ENCODE data around the gene KIAA1191.

KIAA1191 gene

DNA sequence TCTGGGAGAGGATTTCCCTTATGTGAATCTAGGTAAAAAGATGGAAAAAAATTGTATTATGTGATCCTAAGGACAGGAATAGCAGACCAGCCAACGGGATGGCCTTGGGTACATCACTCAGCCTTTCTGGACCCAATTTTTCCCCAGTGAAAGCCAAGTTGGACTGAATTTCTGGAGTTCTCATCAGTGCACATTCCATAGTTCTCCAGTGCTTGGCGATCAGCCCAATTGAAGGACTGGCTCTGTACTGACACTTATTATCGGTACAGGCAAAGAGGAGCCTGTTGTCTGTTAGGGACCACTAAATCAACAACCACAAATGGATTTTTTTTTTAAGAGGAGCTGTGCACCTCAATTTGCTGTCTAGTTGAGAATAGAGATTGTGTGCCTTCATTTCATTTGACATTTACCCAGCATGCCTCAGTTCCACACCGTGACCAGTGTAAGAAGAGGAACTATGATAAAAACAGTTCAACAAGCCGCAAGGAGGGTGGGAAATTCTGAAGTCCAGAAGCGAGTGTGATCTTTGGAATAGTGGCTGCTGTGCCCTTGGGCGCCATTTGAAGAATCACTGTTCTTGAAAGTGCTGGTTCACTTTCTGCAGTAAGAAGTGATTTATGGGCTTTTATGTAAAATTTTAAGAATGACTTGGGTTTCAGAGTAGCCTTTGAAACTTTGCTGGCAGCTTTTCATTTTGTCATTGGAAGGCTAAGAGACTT is 11.7 kb upstream of the KIAA1191 start:
- Histone ChIP-seq H3K9ac (ENCODE audit: low read length) (no peak overlapping the region), H3K27ac (ENCODE audit: low read depth, low read length) (no peak overlapping the region), H3K4me1 (ENCODE audit: insufficient read depth, low read length) (peaks cover 9% of the 10 kb centered on the region), H3K27me3 (ENCODE audit: control insufficient read depth in 1 of 2, insufficient read depth in 2 of 2, low read length in 2 of 2) (no peaks in the 10 kb centered on the region), H3K9me3 (ENCODE audit: low read length) (no peaks in the 10 kb centered on the region), H3K4me3 (ENCODE audit: low read depth in 1 of 2, low read length in 2 of 2) (no peak overlapping the region), H3K36me3 (ENCODE audit: insufficient read depth, low read length) (peaks cover 40% of the 10 kb centered on the region)

DNA sequence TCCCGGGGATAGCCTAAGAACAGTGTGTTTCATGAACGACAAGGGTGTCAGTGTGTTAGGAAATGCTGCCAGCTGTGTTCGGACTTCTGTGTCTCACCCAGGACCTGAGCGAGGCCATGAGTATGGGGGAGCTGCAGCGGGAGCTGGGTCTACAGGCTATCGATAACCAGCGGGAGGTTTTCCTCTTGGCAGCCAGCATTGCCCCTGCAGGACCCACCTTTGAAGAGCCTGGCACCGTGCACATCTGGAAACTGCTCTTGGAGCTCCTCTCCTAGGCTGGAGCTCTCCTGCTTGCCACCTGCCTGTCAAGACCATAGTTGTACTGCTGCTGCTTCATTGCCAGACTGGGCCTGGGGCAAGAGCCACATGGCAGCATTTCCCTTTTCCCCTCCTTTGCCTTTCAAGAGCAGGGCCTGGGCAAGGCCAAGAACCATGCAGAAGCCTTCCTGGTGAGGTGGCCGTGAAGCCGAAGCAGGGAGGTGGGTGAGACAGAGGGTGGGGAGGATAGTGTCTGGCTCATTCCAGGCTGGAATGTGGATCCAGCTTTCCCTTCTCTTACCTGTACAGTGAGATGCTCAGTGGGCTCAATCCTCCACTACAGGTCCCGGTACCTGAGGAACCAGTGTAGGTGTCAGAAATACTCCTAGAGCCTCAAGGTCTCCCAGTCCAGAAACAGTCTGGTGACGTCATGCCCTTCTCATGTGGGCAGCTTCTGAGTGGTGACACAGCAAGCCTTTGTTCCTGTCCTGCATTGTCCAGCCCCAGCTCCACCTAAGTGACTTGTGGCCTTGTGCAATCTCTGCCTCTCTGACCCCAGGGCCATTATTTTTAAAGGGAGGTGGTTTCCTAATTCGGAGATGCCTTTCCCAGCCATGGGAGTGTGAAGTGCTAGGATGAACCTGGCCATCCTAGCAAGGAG is 10.3 kb upstream of the KIAA1191 start:
- Histone ChIP-seq H3K27ac (ENCODE audit: low read depth, low read length) (no peak overlapping the region), H3K27me3 (ENCODE audit: control insufficient read depth in 1 of 2, insufficient read depth in 2 of 2, low read length in 2 of 2) (no peaks in the 10 kb centered on the region), H3K9me3 (ENCODE audit: low read length) (no peaks in the 10 kb centered on the region), H3K4me3 (ENCODE audit: low read depth in 1 of 2, low read length in 2 of 2) (no peak overlapping the region), H3K36me3 (ENCODE audit: insufficient read depth, low read length) (peaks cover 50% of the 10 kb centered on the region), H3K9ac (ENCODE audit: low read length) (no peak overlapping the region), H3K4me1 (ENCODE audit: insufficient read depth, low read length) (peaks cover 15% of the 10 kb centered on the region)

DNA sequence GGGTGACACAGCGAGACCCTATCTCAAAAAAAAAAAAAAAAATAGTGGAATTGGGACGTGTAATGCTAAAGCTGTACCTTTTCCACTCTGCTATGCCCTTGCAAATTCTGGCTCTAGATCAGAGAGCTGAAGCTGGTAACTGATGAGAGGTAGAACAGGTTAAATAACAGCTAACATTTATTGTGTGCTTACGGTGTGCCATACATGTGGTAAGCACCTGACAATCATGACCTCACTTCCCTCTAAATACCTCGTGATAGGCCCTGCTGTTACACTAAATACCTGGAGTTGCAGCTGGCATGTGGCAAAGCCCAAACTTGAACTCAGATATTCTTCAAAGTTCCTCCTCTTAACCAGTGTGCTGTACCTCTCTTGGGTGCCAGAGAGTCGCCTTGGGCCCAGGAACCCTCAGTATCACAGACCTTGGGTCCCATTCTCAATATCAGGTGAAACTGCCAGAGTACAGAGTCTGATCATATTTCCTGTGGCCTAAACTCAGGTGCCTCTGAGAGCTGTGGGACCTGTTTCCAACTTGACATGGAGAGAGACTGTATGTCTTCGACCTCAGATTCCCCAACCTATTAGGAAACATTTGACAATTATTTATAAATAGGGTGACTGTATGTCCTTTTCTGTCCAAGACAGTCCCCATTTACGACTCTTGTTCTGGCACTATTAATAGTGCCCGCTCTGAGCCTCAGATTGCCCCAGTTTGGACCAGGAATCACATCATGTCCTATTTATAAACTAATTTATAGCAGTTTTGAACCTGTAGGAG is 8.6 kb upstream of the KIAA1191 start:
- Histone ChIP-seq H3K9ac (ENCODE audit: low read length) (no peak overlapping the region), H3K4me3 (ENCODE audit: low read depth in 1 of 2, low read length in 2 of 2) (no peak overlapping the region), H3K27me3 (ENCODE audit: control insufficient read depth in 1 of 2, insufficient read depth in 2 of 2, low read length in 2 of 2) (no peaks in the 10 kb centered on the region), H3K36me3 (ENCODE audit: insufficient read depth, low read length) (peaks cover 50% of the 10 kb centered on the region), H3K27ac (ENCODE audit: low read depth, low read length) (no peak overlapping the region), H3K9me3 (ENCODE audit: low read length) (no peaks in the 10 kb centered on the region), H3K4me1 (ENCODE audit: insufficient read depth, low read length) (peaks cover 22% of the 10 kb centered on the region)

DNA sequence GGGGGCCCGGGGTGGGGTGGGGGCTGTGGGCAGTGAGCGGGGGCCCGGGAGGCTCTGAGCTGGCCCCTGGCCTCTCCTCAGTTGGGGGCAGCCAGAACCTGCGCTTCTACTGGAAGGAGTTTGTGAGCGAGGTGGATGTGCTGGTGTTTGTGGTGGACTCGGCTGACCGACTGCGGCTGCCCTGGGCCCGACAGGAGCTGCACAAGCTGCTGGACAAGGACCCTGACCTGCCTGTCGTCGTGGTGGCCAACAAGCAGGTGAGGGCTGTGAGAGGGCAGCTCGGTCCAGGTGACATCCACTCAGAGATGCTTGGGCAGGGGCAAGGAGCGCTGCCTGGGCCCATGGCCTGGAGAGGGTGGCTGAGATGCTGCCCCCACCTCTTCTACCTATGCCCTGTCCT is 7.2 kb upstream of the KIAA1191 start:
- no peak overlapping the region for H3K27ac ChIP-seq (ENCODE audit: low read depth, low read length)

DNA sequence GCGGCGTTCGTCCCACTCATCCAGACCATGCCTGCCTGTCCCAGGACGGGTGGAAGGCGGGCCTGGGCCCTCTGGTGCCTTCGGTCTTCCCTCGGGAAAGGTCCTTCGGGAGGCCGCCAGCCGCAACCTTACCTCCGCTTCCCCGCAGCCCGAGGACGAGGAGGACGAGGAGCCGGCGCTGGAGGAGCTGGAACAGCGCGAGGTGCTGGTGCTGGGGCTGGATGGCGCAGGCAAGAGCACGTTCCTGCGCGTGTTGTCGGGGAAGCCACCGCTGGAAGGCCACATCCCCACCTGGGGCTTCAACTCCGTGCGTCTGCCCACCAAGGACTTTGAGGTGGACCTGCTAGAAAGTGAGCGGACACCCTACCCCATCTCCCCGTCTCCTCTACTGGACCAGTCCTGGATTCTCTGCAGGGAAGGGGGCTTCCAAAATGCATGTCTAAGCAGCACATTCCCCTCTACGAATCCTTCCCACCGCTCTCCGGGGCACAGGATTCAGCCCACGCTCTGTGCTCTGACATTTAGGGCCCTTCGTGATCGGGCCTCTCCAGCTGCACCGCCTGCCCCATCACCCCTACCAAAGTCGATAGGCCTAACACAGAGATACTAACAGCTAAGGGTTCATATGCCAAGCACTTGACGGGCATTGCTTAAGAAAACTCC is 4.8 kb upstream of the KIAA1191 start:
- H3K4me3 ChIP-seq (ENCODE audit: low read depth in 1 of 2, low read length in 2 of 2), result peak overlapping the region; percentile 77 to 80
- peaks cover 17% of the 10 kb centered on the region for H3K4me1 ChIP-seq (ENCODE audit: insufficient read depth, low read length)
- no peak overlapping the region for H3K9ac ChIP-seq (ENCODE audit: low read length)
- H3K36me3 ChIP-seq (ENCODE audit: insufficient read depth, low read length), result peaks cover 31% of the 10 kb centered on the region
- H3K27me3 ChIP-seq (ENCODE audit: control insufficient read depth in 1 of 2, insufficient read depth in 2 of 2, low read length in 2 of 2), result no peaks in the 10 kb centered on the region
- no peaks in the 10 kb centered on the region for H3K9me3 ChIP-seq (ENCODE audit: low read length)
- peak overlapping the region; percentile 88 for H3K27ac ChIP-seq (ENCODE audit: low read depth, low read length)

More for the DNA sequence above, 7.2 kb upstream of the KIAA1191 start:
- Histone ChIP-seq H3K4me3 (ENCODE audit: low read depth in 1 of 2, low read length in 2 of 2) (no peak overlapping the region), H3K36me3 (ENCODE audit: insufficient read depth, low read length) (peaks cover 50% of the 10 kb centered on the region), H3K4me1 (ENCODE audit: insufficient read depth, low read length) (peaks cover 26% of the 10 kb centered on the region), H3K9me3 (ENCODE audit: low read length) (no peaks in the 10 kb centered on the region), H3K9ac (ENCODE audit: low read length) (no peak overlapping the region), H3K27me3 (ENCODE audit: control insufficient read depth in 1 of 2, insufficient read depth in 2 of 2, low read length in 2 of 2) (no peaks in the 10 kb centered on the region)

DNA sequence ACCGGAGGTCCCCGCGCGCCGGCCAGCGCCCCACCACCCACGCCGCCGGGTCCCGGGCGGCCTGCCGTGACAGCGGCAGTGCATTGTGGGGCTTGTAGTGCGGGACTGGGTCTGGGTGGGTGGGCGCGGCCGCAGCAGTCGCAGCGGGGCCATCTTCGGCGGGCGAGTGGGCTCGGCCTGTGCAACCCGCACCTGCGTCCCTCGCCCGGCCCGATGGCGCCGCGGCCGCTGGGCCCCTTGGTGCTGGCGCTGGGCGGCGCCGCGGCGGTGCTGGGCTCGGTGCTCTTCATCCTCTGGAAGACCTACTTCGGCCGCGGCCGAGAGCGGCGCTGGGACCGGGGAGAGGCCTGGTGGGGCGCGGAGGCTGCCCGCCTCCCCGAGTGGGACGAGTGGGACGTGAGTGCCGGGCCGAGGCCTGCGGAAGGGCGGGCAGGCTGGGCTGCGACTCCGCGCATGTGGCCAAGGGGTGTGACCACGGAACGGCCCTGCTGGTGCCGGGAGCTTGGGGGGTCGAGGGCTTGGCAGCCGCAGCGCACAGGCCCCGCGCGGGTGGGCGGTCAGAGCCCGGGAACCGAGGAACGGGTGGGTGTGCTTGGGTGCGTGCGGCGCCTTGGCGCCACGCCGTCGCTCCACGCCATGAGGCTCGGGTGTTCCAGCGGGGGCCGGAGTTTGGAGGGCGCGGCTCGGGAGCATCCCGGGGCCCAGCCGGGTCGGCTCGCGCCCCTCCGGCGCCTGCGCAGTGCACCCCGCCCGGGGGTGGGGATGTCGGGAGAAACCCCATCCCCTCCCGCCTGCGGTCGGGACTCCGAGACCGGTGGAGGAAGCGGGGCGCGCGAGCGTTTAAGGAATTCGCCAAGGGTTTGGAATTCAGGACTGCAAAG is 4.0 kb upstream of the KIAA1191 start, which contains the start of gene ARL10:
ARL10 (plus strand) TSS at position 137 of the 881 bp plus-strand sequence; CDS start at position 214, 77 bp downstream.
- peaks cover 29% of the 10 kb centered on the region for H3K36me3 ChIP-seq (ENCODE audit: insufficient read depth, low read length)
- H3K4me3 ChIP-seq (ENCODE audit: low read depth in 1 of 2, low read length in 2 of 2), result peak within 1 kb of the TSS; percentile 77 to 80
- peak within 1 kb of the TSS; percentile 88 for H3K27ac ChIP-seq (ENCODE audit: low read depth, low read length)
- H3K27me3 ChIP-seq (ENCODE audit: control insufficient read depth in 1 of 2, insufficient read depth in 2 of 2, low read length in 2 of 2), result no peaks in the 10 kb centered on the region
- H3K4me1 ChIP-seq (ENCODE audit: insufficient read depth, low read length), result peaks cover 17% of the 10 kb centered on the region
- H3K9ac ChIP-seq (ENCODE audit: low read length), result peak within 1 kb of the TSS; percentile 86
- H3K9me3 ChIP-seq (ENCODE audit: low read length), result no peaks in the 10 kb centered on the region

DNA sequence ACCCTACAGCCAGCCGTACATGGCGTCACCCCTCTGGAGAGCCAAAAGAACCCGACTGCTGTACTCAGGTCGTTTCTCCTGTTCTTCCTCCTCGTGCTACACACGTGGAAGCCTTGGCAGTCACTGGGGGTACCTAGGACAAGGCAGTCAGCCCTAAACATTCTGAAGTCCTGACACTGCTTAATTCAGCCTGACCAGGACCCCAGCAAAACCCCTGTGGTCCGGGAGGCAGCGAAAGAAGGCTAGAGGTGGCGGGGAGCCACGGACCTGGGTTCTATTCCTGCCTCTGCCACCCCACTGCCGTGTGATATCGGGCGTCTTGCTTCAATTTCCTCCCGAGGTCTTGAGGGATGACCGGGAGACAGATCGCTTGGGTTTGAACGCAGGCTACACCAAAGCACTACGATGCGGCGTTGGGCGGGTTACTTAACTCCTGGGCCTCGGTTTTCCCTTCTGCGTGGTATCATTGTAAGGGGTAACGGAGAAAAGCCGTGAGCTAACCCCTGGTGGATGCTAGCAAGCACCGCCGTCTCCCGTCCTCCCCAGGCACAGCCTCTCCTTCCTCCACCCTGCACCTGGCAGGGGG is 3.3 kb upstream of the KIAA1191 start:
- peaks cover 22% of the 10 kb centered on the region for H3K36me3 ChIP-seq (ENCODE audit: insufficient read depth, low read length)
- H3K9ac ChIP-seq (ENCODE audit: low read length), result peak overlapping the region; percentile 86
- H3K27ac ChIP-seq (ENCODE audit: low read depth, low read length), result peak overlapping the region; percentile 88
- H3K27me3 ChIP-seq (ENCODE audit: control insufficient read depth in 1 of 2, insufficient read depth in 2 of 2, low read length in 2 of 2), result no peaks in the 10 kb centered on the region
- H3K4me1 ChIP-seq (ENCODE audit: insufficient read depth, low read length), result peaks cover 19% of the 10 kb centered on the region
- no peaks in the 10 kb centered on the region for H3K9me3 ChIP-seq (ENCODE audit: low read length)
- H3K4me3 ChIP-seq (ENCODE audit: low read depth in 1 of 2, low read length in 2 of 2), result peak overlapping the region; percentile 77 to 80

DNA sequence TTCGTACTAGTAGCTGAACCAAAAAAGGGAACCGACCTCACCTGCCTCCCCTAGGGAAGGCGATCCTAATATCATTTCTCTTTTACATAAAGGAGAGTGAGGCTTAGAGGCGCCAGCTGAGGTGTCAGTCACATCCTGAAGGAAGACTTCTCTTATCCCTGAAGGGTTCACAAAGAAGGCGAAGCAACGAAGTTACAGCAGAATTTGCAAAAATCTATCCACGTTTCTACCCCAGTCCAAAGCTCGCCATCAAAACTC is 598 bp upstream of the KIAA1191 start:
- Histone ChIP-seq H3K36me3 (ENCODE audit: insufficient read depth, low read length) (peaks cover 9% of the 10 kb centered on the region), H3K4me3 (ENCODE audit: low read depth in 1 of 2, low read length in 2 of 2) (peak overlapping the region; percentile 87 to 90), H3K4me1 (ENCODE audit: insufficient read depth, low read length) (peaks cover 20% of the 10 kb centered on the region), H3K27ac (ENCODE audit: low read depth, low read length) (peak overlapping the region; percentile 77), H3K9ac (ENCODE audit: low read length) (no peak overlapping the region), H3K27me3 (ENCODE audit: control insufficient read depth in 1 of 2, insufficient read depth in 2 of 2, low read length in 2 of 2) (no peaks in the 10 kb centered on the region), H3K9me3 (ENCODE audit: low read length) (no peaks in the 10 kb centered on the region)

DNA sequence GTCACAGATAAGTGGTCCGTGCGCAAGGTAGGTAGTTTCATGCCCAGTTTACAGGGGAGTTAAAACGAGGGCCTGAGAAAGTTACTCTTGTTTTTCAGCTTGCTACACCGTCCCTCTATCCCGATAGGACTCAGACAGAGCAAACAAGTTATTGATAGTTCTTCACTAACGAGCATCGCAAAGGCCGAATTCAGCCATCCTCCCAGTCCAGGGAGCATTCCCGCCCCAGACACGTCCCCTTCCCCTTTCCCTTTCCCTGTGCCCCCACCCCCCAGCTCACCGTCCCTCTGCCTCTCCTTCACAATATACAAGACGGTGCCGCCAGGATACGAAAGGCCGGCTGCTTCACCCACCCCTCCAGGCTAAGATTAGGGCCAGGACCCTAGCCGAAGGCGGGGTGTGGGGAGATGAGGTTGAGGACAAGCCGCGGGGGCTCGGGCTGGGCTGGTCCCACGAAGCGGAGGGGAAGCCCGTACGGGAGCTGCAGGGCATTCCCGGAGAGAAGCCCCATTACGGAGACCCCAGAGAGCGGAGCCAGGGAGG is 599 bp downstream of the KIAA1191 start:
- H3K4me3 ChIP-seq (ENCODE audit: low read depth in 1 of 2, low read length in 2 of 2), result peak overlapping the region; percentile 87 to 90
- no peaks in the 10 kb centered on the region for H3K9me3 ChIP-seq (ENCODE audit: low read length)
- peak overlapping the region; percentile 77 for H3K27ac ChIP-seq (ENCODE audit: low read depth, low read length)
- H3K4me1 ChIP-seq (ENCODE audit: insufficient read depth, low read length), result peaks cover 13% of the 10 kb centered on the region
- H3K9ac ChIP-seq (ENCODE audit: low read length), result peak overlapping the region; percentile 18
- no peaks in the 10 kb centered on the region for H3K27me3 ChIP-seq (ENCODE audit: control insufficient read depth in 1 of 2, insufficient read depth in 2 of 2, low read length in 2 of 2)
- H3K36me3 ChIP-seq (ENCODE audit: insufficient read depth, low read length), result peaks cover 18% of the 10 kb centered on the region

DNA sequence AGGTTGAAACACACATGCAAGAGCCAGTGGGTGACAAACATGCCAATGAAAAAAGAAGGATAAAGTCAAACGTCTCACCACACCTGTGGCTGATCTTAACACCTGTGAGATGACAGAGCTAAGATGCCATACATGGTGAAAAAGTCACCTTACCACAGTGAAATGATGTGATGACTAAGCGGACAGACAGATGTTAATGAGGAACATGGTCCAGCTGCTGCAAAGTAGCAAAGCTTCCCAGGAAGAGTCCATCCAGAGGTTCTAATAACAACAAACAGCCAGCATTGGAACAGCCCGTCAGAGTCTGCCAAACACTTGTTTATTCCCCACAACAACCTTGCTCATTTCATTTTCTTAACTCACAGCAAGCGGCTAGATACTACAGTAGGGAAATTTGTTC is 1.9 kb downstream of the KIAA1191 start:
- H3K36me3 ChIP-seq (ENCODE audit: insufficient read depth, low read length), result peaks cover 29% of the 10 kb centered on the region
- no peak overlapping the region for H3K4me3 ChIP-seq (ENCODE audit: low read depth in 1 of 2, low read length in 2 of 2)
- H3K9ac ChIP-seq (ENCODE audit: low read length), result no peak overlapping the region
- H3K27ac ChIP-seq (ENCODE audit: low read depth, low read length), result no peak overlapping the region
- no peaks in the 10 kb centered on the region for H3K9me3 ChIP-seq (ENCODE audit: low read length)
- no peaks in the 10 kb centered on the region for H3K27me3 ChIP-seq (ENCODE audit: control insufficient read depth in 1 of 2, insufficient read depth in 2 of 2, low read length in 2 of 2)
- H3K4me1 ChIP-seq (ENCODE audit: insufficient read depth, low read length), result peaks cover 10% of the 10 kb centered on the region

Data from muscle layer of colon (tissue), 2 donors.